Adrenal gland (tissue), 5 donors: ENCODE data around the gene YY1.

Experiments
- POLR2A ChIP-seq, 2 donors: fragments of 450-650 bp; IDR thresholded peaks; one replicate each; pipeline ENCODE4 v1.6.1; 2017; ENCODE audit warnings: antibody characterized with exemption in 2 of 2, mild to moderate bottlenecking in 2 of 2, moderate library complexity in 1 of 2
- TF ChIP-seq, protein P1 (sequence below), 6 experiments: fragments of 450-650 bp in 4 of 6; fragments of 200-600 bp in 2 of 6; sonication (generic) in 1 of 6; IDR thresholded peaks; 1 replicate in 5 of 6; 2 replicates in 1 of 6; pipeline versions ENCODE4 v1.5.1 to v1.8.0; 2016 to 2021; ENCODE audit warnings: antibody characterized with exemption in 6 of 6, mild to moderate bottlenecking in 2 of 6, moderate library complexity in 1 of 6
- donor health status: DM: no; HTN: no; CAD: no.

GRCh38 chr14:100279563-100279962, 40.6 kb downstream of the YY1 start:
- TF ChIP-seq, protein P1, sequence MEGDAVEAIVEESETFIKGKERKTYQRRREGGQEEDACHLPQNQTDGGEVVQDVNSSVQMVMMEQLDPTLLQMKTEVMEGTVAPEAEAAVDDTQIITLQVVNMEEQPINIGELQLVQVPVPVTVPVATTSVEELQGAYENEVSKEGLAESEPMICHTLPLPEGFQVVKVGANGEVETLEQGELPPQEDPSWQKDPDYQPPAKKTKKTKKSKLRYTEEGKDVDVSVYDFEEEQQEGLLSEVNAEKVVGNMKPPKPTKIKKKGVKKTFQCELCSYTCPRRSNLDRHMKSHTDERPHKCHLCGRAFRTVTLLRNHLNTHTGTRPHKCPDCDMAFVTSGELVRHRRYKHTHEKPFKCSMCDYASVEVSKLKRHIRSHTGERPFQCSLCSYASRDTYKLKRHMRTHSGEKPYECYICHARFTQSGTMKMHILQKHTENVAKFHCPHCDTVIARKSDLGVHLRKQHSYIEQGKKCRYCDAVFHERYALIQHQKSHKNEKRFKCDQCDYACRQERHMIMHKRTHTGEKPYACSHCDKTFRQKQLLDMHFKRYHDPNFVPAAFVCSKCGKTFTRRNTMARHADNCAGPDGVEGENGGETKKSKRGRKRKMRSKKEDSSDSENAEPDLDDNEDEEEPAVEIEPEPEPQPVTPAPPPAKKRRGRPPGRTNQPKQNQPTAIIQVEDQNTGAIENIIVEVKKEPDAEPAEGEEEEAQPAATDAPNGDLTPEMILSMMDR (IDR thresholded peaks at IDR 0.05), result no peak
- TF ChIP-seq POLR2A (IDR thresholded peaks at IDR 0.05), result no peak
